GM12878 (cell line): Measurements from ENCODE around the gene TTC39A. TPM values are rescaled to one million over a fixed set of nuclear protein-coding genes. Genes with fewer than 3 reads are reported as not detected.

ENCODE experiments used
- ATAC-seq: fragments of 200-7000 bp; cut with Tn5 transposase; 3 replicates; pipeline ENCODE4 v1.9.1; 2020; ENCODE audit warnings: mild to moderate bottlenecking, moderate library complexity
- BruUV-seq: library from RNA; stranded (reverse); fragments of 400-500 nt; replicated peaks from 2 replicates; lab custom pipeline; 2021; lab: Mats Ljungman, UMichigan
- CTCF ChIA-PET: fragments of 300-600 bp; sonication (Branson Sonifier 250); formaldehyde crosslinking; extraction: SDS; loops from one replicate; lab custom pipeline; 2021; ENCODE audit warnings: inconsistent platforms; lab: Yijun Ruan, JAX
- POLR2A ChIA-PET: fragments of 350-600 bp; formaldehyde crosslinking; extraction: SDS; loops from one replicate; lab custom pipeline; 2021; ENCODE audit warnings: inconsistent platforms; lab: Charles Lee
- RAD21 ChIA-PET: fragments of 300-600 bp; sonication (Branson Sonifier 250); formaldehyde crosslinking; loops from one replicate; lab custom pipeline; 2023; ENCODE audit warnings: antibody characterized with exemption; ENCODE audit not compliant: unreplicated experiment; lab: Charles Lee
- SMC1A ChIA-PET: fragments of 300-600 bp; sonication (Branson Sonifier 250); formaldehyde crosslinking; loops from one replicate; lab custom pipeline; 2023; ENCODE audit not compliant: unreplicated experiment, uncharacterized antibody; lab: Charles Lee
- DNase-seq: peaks from one replicate; pipeline ENCODE4 v3.0.0-alpha.2; 2011; ENCODE audit warnings: low read depth, low spot score
- FAIRE-seq: peaks from 3 replicates; lab custom pipeline; 2011; peaks lifted over from hg19 to GRCh38; lab: Jason Lieb, UNC
- H2AFZ ChIP-seq: 2 replicates; pipeline ENCODE4 v1.6.0; 2011; ENCODE audit warnings: low read depth, low read length, control low read depth; ENCODE audit not compliant: control insufficient read depth
- H3K27ac ChIP-seq: 2 replicates; pipeline ENCODE4 v1.5.1; 2011; ENCODE audit warnings: control low read depth; ENCODE audit not compliant: control insufficient read depth, insufficient read depth
- H3K27me3 ChIP-seq, 2 experiments: replicated peaks in 1 of 2; 2 replicates each; pipeline versions ENCODE4 v1.6.0 to v1.6.1; 2011; ENCODE audit warnings: low read length in 1 of 2; ENCODE audit not compliant: control insufficient read depth in 2 of 2, insufficient read depth in 2 of 2
- H3K36me3 ChIP-seq, 2 experiments: 2 replicates each; pipeline ENCODE4 v1.5.1; 2011; ENCODE audit warnings: low read length in 1 of 2; ENCODE audit not compliant: control insufficient read depth in 2 of 2, insufficient read depth in 2 of 2
- H3K4me1 ChIP-seq: 2 replicates; pipeline ENCODE4 v1.6.1; 2011; ENCODE audit warnings: mild to moderate bottlenecking, low read length, moderate library complexity, mixed read lengths; ENCODE audit not compliant: control insufficient read depth, insufficient read depth
- H3K4me2 ChIP-seq: 2 replicates; pipeline ENCODE4 v1.6.0; 2011; ENCODE audit warnings: control low read depth; ENCODE audit not compliant: control insufficient read depth, insufficient read depth
- H3K4me3 ChIP-seq: fragments of 200-600 bp; sonication (generic); 2 replicates; pipeline ENCODE4 v1.5.1; 2016
- H3K79me2 ChIP-seq: 2 replicates; pipeline ENCODE4 v1.6.0; 2011; ENCODE audit warnings: low read length; ENCODE audit not compliant: control insufficient read depth, insufficient read depth
- H3K9ac ChIP-seq: 2 replicates; pipeline ENCODE4 v1.8.0; 2011; ENCODE audit warnings: low read length, control low read depth, mixed read lengths; ENCODE audit not compliant: control insufficient read depth, insufficient read depth
- H3K9me3 ChIP-seq: replicated peaks from 3 replicates; pipeline ENCODE4 v1.5.1; 2011; ENCODE audit warnings: mild to moderate bottlenecking, low read length; ENCODE audit not compliant: control insufficient read depth, insufficient read depth
- H4K20me1 ChIP-seq: 2 replicates; pipeline ENCODE4 v1.6.0; 2011; ENCODE audit not compliant: control insufficient read depth, insufficient read depth
- EP300 ChIP-seq, 2 experiments: fragments of 150-350 bp in 1 of 2; IDR thresholded peaks; 2 replicates each; pipeline ENCODE4 v1.6.1; 2011 to 2012; ENCODE audit warnings: low read depth in 2 of 2, low read length in 2 of 2, borderline replicate concordance in 1 of 2, improper control_type of control experiment in 1 of 2, inconsistent platforms in 1 of 2; ENCODE audit not compliant: control insufficient read depth in 1 of 2
- MTA2 ChIP-seq: fragments of 450-650 bp; IDR thresholded peaks from 2 replicates; pipeline ENCODE4 v1.6.1; 2016; ENCODE audit warnings: low read depth, mild to moderate bottlenecking, moderate library complexity
- PAX8 ChIP-seq: fragments of 450-650 bp; IDR thresholded peaks from 2 replicates; pipeline ENCODE4 v1.6.1; 2017; ENCODE audit warnings: mild to moderate bottlenecking, moderate library complexity
- POLR2AphosphoS2 ChIP-seq: IDR thresholded peaks from 2 replicates; pipeline ENCODE4 v1.6.1; 2011; ENCODE audit warnings: low read depth, mild to moderate bottlenecking, low read length, improper control_type of control experiment, moderate library complexity
- RAD21 ChIP-seq: IDR thresholded peaks from 2 replicates; pipeline ENCODE4 v1.6.1; 2011; ENCODE audit warnings: mild to moderate bottlenecking, low read depth, low read length, moderate library complexity; ENCODE audit not compliant: insufficient read depth
- RCOR1 ChIP-seq: conservative IDR thresholded peaks from 2 replicates; pipeline ENCODE4 v1.6.1; 2012; ENCODE audit warnings: low read depth, low read length, improper control_type of control experiment
- TCF7 ChIP-seq: IDR thresholded peaks from 2 replicates; pipeline ENCODE4 v1.6.1; 2014; ENCODE audit warnings: antibody characterized with exemption, borderline replicate concordance
- WGBS: methylation state at CpG from one replicate; pipeline ENCODE4 v1.1.6; 2016; ENCODE audit warnings: low lambda C conversion rate; ENCODE audit not compliant: insufficient replicate concordance, insufficient coverage; ENCODE audit errors: missing lambda C conversion rate; 5-methylcytosine and 5-hydroxymethylcytosine counted together
- in situ Hi-C: fragments of 300-500 bp; cut with MboI; formaldehyde crosslinking; loops from 9 replicates; pipeline ENCODE4 v1.14.3; 2018; ENCODE audit warnings: mixed read lengths
- intact Hi-C: fragments of 100-400 bp; cut with micrococcal nuclease; formaldehyde crosslinking; loops from one replicate; pipeline ENCODE4 v1.14.2; 2022; ENCODE audit not compliant: unreplicated experiment
- polyA plus RNA-seq, 11 experiments: library from polyadenylated mRNA; depleted of rRNA in 4 of 11; unstranded in 6 of 11; stranded (reverse) in 5 of 11; fragments of >200 nt; fragmentation: Nextera tagmentation in 4 of 11; fragmentation: Illumina TruSeq in 1 of 11; extraction: Ambion mirVana in 4 of 11; extraction: Trizol in 1 of 11; gene quantifications; 1 replicate in 1 of 11; 2 replicates in 10 of 11; pipeline versions ENCODE4 v1.2.1 to v1.2.3, GENCODE V29; 2011 to 2016; ENCODE audit warnings: inconsistent platforms in 2 of 11, missing spikeins in 2 of 11, low read depth in 1 of 11
- total RNA-seq, 4 experiments: library from RNA; depleted of rRNA in 3 of 4; stranded (reverse); fragments of >200 nt in 3 of 4; fragmentation: Illumina TruSeq in 1 of 4; extraction: Trizol in 1 of 4; gene quantifications; 2 replicates each; pipeline versions ENCODE4 v1.2.1 to v1.2.3, GENCODE V29; 2013 to 2021

Gene TTC39A
- total and polyA plus RNA-seq, 10 of the 15 experiments (the other 5 are each of a cell fraction or from before 2014, with no cell fraction given): 0.18 to 3.0 (median 1.2) TPM

DNA sequence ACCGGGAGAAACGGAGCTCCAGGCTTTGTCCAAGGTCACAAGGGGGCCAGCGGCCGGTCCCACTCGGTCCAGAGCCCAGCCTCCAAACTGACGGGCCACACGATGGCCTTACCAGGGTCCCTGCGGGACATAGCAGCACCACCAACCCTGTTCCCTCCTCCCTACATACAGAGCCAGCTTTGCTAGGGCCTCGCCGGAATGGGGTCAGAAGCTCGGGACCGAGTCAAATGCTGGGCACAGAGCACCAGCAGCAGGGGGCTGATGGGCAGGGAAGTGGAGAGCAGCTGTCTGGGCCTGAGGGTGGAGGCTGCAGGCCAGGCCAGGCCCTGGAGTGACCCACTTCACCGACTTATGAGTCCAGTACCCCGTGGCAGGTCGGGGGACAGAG is 14.9 kb upstream of the TTC39A start:
- BruUV-seq: no TSS peak
- ATAC-seq (no peak), FAIRE-seq (no peak)
- no peak overlapping the region for H3K27ac ChIP-seq
- H3K9ac ChIP-seq: no peak overlapping the region
- WGBS: 56% methylated on average over 15 of the region's 15 CpGs
- TF ChIP-seq PAX8 (no peak), EP300 (IDR thresholded peaks at IDR 0.05; ENCODE audit: borderline replicate concordance in 1 of 2, control insufficient read depth in 1 of 2, low read depth in 2 of 2, low read length in 2 of 2) (no peak), RCOR1 (no peak)
- TF ChIP-seq, all 136 proteins: peak for 0
- Histone ChIP-seq H3K4me2 (peak overlapping the region; percentile 53; the same call in 1 of the 2 replicates), H3K4me1 (peaks cover 18% of the 10 kb centered on the region), H3K27me3 (peaks cover 0 to 5% of the 10 kb centered on the region in 2 experiments; a peak in 3 of 4 replicates), H3K9me3 (no peaks in the 10 kb centered on the region), H3K36me3 (no peaks in the 10 kb centered on the region), H2AFZ (no peak overlapping the region), H3K4me3 (no peak overlapping the region), H3K79me2 (no peaks in the 10 kb centered on the region), H4K20me1 (no peaks in the 10 kb centered on the region)
- ChIA-PET POLR2A (no interaction called here), CTCF (interaction anchor here (0.6 to 1.9 kb wide), 3 partner anchors 10 to 190 kb away, joined by 3 to 7 read pairs (median 3); no protein-coding TSS in a partner anchor), RAD21 (interaction anchor here (1.4 kb wide), 1 partner anchor 190 kb away, joined by 4 read pairs; no protein-coding TSS in a partner anchor), SMC1A (no interaction called here)
- intact Hi-C loops (loop anchor here (10.0 kb wide), 1 partner anchor 430 kb away; no protein-coding TSS in a partner anchor), in situ Hi-C loops (no loop called here)
- DNase-seq: no peak

DNA sequence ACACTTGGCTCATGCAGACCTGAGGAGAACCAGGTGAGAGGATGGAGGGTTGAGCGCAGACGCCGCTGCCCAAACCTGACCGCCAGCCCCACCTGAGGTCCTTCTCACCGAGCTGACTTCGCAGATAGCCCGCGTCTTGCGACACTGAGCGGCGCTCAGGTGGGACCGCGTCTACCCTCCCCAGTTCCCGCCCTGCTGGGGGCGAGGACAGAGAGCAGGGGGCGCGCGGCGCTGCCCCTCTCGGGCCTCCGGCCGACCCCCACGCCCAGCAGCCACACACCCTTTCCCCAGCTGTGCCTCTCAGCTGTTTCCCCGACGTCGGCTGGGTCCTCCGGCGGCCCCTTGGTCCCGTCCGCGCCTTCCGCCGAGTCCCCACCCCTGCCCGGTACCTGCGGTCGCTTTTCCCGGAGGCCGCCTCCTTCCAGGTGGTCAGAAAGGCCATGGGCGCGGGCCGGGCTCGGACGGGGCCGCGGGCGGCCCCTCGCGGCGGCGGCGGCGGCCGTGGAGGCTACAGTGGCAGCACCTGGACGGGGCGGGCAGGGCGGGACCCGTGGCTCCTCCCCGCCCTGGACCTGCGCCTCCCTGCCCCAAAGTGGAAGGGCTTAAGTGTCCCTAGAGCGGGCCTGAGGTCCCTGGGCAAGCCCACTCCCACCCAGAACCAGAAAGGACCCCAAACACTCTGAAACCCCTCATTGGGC is 14.4 kb upstream of the TTC39A start:
- peak; percentile 44 for ATAC-seq
- Histone ChIP-seq H3K4me1 (peaks cover 18% of the 10 kb centered on the region), H3K79me2 (no peaks in the 10 kb centered on the region), H3K27ac (no peak overlapping the region), H4K20me1 (no peaks in the 10 kb centered on the region), H3K36me3 (no peaks in the 10 kb centered on the region), H3K9me3 (no peaks in the 10 kb centered on the region), H3K4me3 (no peak overlapping the region), H3K4me2 (peak overlapping the region; percentile 53; the same call in 1 of the 2 replicates), H2AFZ (no peak overlapping the region), H3K9ac (no peak overlapping the region), H3K27me3 (peaks cover 0 to 5% of the 10 kb centered on the region in 2 experiments; a peak in 3 of 4 replicates)
- ChIA-PET POLR2A (no interaction called here), SMC1A (no interaction called here), RAD21 (interaction anchor here (1.4 kb wide), 1 partner anchor 191 kb away, joined by 4 read pairs; no protein-coding TSS in a partner anchor), CTCF (interaction anchor here (0.7 to 1.9 kb wide), 2 partner anchors 95 to 190 kb away, joined by 3 to 7 read pairs; no protein-coding TSS in a partner anchor)
- TF ChIP-seq TCF7 (no peak), RAD21 (peak; percentile 14; the same call in 1 of the 2 replicates), POLR2AphosphoS2 (peak; percentile 49; the same call in 1 of the 2 replicates), MTA2 (no peak)
- in situ Hi-C loops (no loop called here), intact Hi-C loops (loop anchor here (10.0 kb wide), 1 partner anchor 430 kb away; no protein-coding TSS in a partner anchor)
- no peak for FAIRE-seq
- BruUV-seq: no TSS peak
- WGBS: 38% methylated on average over 34 of the region's 60 CpGs
- no peak for DNase-seq
